ENCODE measurements around the gene P3R3URF. TPM values are rescaled to one million over a fixed set of nuclear protein-coding genes. Genes with fewer than 3 reads are reported as not detected.

P3R3URF gene
- total and polyA plus RNA-seq, 3 experiments from 2014 or later, result not detected

DNA sequence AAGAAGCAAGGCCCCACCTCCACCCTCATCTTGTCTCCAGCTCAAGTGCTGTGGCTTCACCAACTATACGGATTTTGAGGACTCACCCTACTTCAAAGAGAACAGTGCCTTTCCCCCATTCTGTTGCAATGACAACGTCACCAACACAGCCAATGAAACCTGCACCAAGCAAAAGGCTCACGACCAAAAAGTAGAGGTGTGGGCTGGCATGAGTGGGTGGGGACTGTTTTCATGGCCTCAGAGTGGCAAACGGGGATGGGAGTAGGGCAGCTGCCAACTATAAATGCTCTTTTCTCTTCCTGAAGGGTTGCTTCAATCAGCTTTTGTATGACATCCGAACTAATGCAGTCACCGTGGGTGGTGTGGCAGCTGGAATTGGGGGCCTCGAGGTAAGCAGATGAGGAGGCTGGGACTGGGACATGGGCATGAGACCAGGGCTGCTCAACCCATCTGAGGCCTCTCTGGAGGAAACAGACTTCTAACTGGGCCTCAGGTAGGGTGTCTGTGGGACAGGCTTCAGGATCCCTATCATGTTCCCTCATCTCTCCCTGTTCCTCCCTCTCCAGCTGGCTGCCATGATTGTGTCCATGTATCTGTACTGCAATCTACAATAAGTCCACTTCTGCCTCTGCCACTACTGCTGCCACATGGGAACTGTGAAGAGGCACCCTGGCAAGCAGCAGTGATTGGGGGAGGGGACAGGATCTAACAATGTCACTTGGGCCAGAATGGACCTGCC lies 8.8 kb upstream of the P3R3URF start:
- no peaks in the 10 kb centered on the region for H3K27me3 ChIP-seq (ENCODE audit: insufficient read depth, low read length, poor library complexity, severe bottlenecking)
- no peaks in the 10 kb centered on the region for H3K36me3 ChIP-seq (ENCODE audit: insufficient read depth, low read length)
- no peaks in the 10 kb centered on the region for H3K9me3 ChIP-seq (ENCODE audit: low read length)
- CTCF ChIA-PET, result interaction anchor here (1.4 to 2.2 kb wide), 3 partner anchors 148 to 151 kb away, joined by 4 to 9 read pairs (median 4); no protein-coding TSS in a partner anchor
- no peak overlapping the region for H3K4me3 ChIP-seq (ENCODE audit: low read length)
- Mint-ChIP-seq H3K36me3 (peaks cover 0 to 24% (median 7%) of the 10 kb centered on the region in 3 donors), H3K4me1 (peaks cover 10 to 16% (median 14%) of the 10 kb centered on the region in 3 donors), H3K27me3 (no peaks in the 10 kb centered on the region), H3K27ac (peak overlapping the region in 5 of 8 donors; percentile 26 to 71 (median 56)), H3K4me3 (no peak overlapping the region), H3K9me3 (no peaks in the 10 kb centered on the region)
- no peak for DNase-seq
- H3K4me1 ChIP-seq (ENCODE audit: insufficient read depth, low read length), result peaks cover 8% of the 10 kb centered on the region
- H3K27ac ChIP-seq (ENCODE audit: low read depth, low read length), result no peak overlapping the region
- POLR2A ChIA-PET, result no interaction called here

DNA sequence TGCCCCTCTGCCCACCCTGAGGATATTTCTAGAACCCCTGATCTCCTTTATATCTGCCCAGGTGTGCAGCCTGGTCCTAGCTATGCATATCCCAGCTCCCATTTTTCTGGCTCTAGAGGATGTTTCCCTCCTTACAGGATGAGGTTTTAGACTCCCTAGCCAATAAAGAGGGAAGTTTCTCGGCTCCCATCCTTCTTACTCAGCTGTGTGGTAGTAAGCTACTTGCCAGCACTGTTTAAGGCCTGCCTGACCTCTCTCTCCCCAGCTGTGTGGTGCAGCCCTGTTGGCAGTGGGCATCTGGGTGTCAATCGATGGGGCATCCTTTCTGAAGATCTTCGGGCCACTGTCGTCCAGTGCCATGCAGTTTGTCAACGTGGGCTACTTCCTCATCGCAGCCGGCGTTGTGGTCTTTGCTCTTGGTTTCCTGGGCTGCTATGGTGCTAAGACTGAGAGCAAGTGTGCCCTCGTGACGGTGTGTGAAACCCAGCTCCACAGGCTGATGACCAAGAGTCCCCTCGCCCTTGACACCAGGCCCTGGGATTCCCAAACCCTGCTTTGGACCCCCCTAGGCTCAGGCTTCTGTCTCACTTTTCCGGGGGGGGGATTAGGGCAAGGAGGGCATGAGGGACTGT lies 7.8 kb upstream of the P3R3URF start:
- Histone ChIP-seq H3K4me3 (ENCODE audit: low read length) (no peak overlapping the region), H3K9me3 (ENCODE audit: low read length) (no peaks in the 10 kb centered on the region), H3K36me3 (ENCODE audit: insufficient read depth, low read length) (no peaks in the 10 kb centered on the region), H3K27me3 (ENCODE audit: insufficient read depth, low read length, poor library complexity, severe bottlenecking) (no peaks in the 10 kb centered on the region), H3K27ac (ENCODE audit: low read depth, low read length) (no peak overlapping the region), H3K4me1 (ENCODE audit: insufficient read depth, low read length) (peaks cover 8% of the 10 kb centered on the region)
- H3K27ac Mint-ChIP-seq, result peak overlapping the region in 1 of 8 donors; percentile 69
- H3K4me3 Mint-ChIP-seq, result no peak overlapping the region
- ChIA-PET CTCF (interaction anchor here (1.3 to 2.2 kb wide), 5 partner anchors 39 to 150 kb away, joined by 3 to 9 read pairs (median 4); no protein-coding TSS in a partner anchor), POLR2A (no interaction called here)
- no peaks in the 10 kb centered on the region for H3K9me3 Mint-ChIP-seq
- H3K36me3 Mint-ChIP-seq, result peaks cover 0 to 16% (median 3%) of the 10 kb centered on the region in 3 donors
- H3K4me1 Mint-ChIP-seq, result peaks cover 10 to 16% (median 14%) of the 10 kb centered on the region in 3 donors
- H3K27me3 Mint-ChIP-seq, result no peaks in the 10 kb centered on the region
- DNase-seq, result no peak

DNA sequence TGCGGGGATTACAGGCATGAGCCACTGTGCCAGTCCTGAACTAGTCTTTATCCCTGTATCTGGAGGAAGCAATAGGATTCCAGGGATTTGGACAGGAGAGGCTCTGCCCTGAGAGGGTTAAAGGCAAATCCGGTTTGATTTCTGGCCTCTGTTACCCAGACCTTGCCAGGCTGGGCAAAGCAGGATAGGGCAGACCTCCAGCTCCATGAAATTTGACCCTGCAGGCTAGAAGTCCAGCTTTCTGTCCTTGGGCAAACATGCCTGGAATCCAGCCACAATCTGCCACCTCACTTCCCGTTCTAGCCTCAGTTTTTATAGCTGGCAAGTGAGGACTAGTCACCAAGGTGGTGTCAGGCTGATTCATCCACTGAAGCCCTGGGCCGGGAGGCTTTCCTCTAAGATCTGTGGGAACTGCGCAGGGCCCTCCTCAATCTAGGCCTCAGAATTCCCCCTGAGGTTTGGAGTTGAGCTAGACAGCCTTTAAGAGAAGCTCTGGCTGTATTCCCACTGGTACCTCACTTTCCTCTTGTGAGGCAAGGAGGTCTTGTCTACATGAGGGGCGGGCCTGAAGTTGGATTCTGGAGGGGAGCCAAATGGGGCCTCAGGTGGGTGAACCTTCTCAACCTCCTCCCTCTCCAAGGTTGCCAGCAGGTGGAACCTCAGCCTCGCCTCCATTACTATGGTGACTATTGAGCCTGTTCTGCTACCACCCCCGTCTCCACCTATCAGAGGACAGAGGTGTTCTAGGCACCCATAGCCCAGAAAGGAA lies 7.0 kb upstream of the P3R3URF start:
- peak overlapping the region in 1 of 7 donors; percentile 68 for H3K4me3 Mint-ChIP-seq
- H3K27me3 Mint-ChIP-seq, result no peaks in the 10 kb centered on the region
- Histone ChIP-seq H3K4me1 (ENCODE audit: insufficient read depth, low read length) (peaks cover 8% of the 10 kb centered on the region), H3K27me3 (ENCODE audit: insufficient read depth, low read length, poor library complexity, severe bottlenecking) (no peaks in the 10 kb centered on the region), H3K9me3 (ENCODE audit: low read length) (no peaks in the 10 kb centered on the region), H3K27ac (ENCODE audit: low read depth, low read length) (no peak overlapping the region), H3K4me3 (ENCODE audit: low read length) (no peak overlapping the region), H3K36me3 (ENCODE audit: insufficient read depth, low read length) (no peaks in the 10 kb centered on the region)
- ChIA-PET POLR2A (no interaction called here), CTCF (interaction anchor here (1.3 to 5.4 kb wide), 7 partner anchors 12 to 149 kb away, joined by 3 to 69 read pairs (median 4); no protein-coding TSS in a partner anchor)
- peaks cover 10 to 16% (median 14%) of the 10 kb centered on the region in 3 donors for H3K4me1 Mint-ChIP-seq
- peaks cover 0 to 10% (median 3%) of the 10 kb centered on the region in 3 donors for H3K36me3 Mint-ChIP-seq
- no peak for DNase-seq
- no peak overlapping the region for H3K27ac Mint-ChIP-seq
- no peaks in the 10 kb centered on the region for H3K9me3 Mint-ChIP-seq

DNA sequence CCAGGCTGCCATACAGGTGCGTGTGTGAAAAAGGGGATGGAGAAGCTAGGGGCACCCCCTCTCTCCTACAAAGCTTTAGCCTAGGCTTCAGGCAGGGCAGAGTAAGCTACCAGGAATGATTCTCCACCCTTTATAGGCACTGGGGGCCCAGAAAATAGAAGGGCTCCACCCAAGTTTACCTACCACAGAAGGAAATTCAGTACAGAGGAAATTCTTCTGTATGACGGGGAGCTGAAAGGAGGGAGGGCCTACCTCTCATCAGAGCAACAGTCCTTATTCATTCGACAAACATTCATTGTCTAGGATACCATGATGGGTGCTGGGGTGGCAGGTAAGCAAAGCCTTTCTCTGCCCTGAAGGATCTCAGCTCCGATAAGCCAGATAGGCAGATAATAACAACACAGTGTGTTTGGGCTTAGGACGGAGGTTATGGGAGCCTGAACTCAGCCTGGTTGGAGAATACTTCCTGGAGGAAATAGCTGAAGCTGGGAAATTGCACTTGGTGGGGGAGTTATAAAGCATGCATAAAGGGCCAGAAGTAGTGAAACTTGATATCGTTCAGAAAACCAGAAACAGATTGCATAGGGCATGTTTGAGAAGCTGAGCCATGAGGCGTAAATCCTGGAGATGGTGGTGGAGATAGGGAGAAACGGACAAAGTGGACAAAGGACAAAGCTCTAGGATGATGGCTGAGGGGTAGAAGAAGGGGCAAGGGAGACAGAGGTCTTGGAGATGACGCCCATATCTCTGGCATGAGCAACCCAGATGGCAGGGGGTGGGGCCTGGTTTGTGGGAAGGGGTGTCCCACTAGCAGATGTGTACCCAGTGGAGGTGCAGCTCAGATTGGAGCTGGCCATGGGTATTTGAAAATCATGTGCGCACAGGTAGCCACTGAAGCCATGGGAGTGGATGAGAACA lies 5.3 kb upstream of the P3R3URF start:
- CTCF ChIA-PET, result interaction anchor here (1.0 to 5.4 kb wide), 6 partner anchors 11 to 145 kb away, joined by 3 to 69 read pairs (median 3); no protein-coding TSS in a partner anchor
- Mint-ChIP-seq H3K27ac (no peak overlapping the region), H3K27me3 (no peaks in the 10 kb centered on the region), H3K9me3 (no peaks in the 10 kb centered on the region), H3K36me3 (no peaks in the 10 kb centered on the region), H3K4me1 (peaks cover 10 to 16% (median 14%) of the 10 kb centered on the region in 3 donors), H3K4me3 (no peak overlapping the region)
- no peaks in the 10 kb centered on the region for H3K27me3 ChIP-seq (ENCODE audit: insufficient read depth, low read length, poor library complexity, severe bottlenecking)
- no peaks in the 10 kb centered on the region for H3K36me3 ChIP-seq (ENCODE audit: insufficient read depth, low read length)
- no peak overlapping the region for H3K27ac ChIP-seq (ENCODE audit: low read depth, low read length)
- H3K9me3 ChIP-seq (ENCODE audit: low read length), result no peaks in the 10 kb centered on the region
- no peak overlapping the region for H3K4me3 ChIP-seq (ENCODE audit: low read length)
- POLR2A ChIA-PET, result no interaction called here
- H3K4me1 ChIP-seq (ENCODE audit: insufficient read depth, low read length), result peaks cover 8% of the 10 kb centered on the region
- DNase-seq, result no peak

DNA sequence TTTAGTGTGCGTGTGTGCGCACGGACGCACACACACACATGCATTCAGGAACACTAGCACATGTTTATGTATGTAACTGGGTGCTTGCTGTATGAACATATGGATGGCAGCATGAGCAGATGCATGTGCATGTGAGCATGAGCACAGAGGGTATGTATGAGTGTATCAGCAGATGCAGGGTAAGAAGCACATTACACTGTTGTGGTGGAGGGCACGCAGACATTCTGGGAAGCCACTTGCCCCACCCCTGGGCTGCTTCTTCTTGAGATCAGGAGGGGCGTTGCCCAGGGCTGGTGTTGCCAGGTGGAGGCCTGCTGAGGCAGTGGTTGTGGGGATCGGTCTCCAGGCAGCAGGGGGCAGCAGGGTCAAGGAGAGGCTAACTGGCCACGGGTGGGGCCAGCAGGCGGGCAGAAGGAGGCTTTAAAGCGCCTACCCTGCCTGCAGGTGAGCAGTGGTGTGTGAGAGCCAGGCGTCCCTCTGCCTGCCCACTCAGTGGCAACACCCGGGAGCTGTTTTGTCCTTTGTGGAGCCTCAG lies 3.9 kb upstream of the P3R3URF start:
- peaks cover 8% of the 10 kb centered on the region for H3K4me1 ChIP-seq (ENCODE audit: insufficient read depth, low read length)
- no peaks in the 10 kb centered on the region for H3K27me3 ChIP-seq (ENCODE audit: insufficient read depth, low read length, poor library complexity, severe bottlenecking)
- Mint-ChIP-seq H3K9me3 (no peaks in the 10 kb centered on the region), H3K27me3 (no peaks in the 10 kb centered on the region), H3K36me3 (no peaks in the 10 kb centered on the region), H3K27ac (no peak overlapping the region), H3K4me1 (peaks cover 10 to 12% (median 12%) of the 10 kb centered on the region in 3 donors), H3K4me3 (no peak overlapping the region)
- no peaks in the 10 kb centered on the region for H3K9me3 ChIP-seq (ENCODE audit: low read length)
- H3K27ac ChIP-seq (ENCODE audit: low read depth, low read length), result no peak overlapping the region
- ChIA-PET CTCF (interaction anchor here (1.0 to 5.4 kb wide), 6 partner anchors 12 to 143 kb away, joined by 3 to 69 read pairs (median 3); no protein-coding TSS in a partner anchor), POLR2A (no interaction called here)
- H3K36me3 ChIP-seq (ENCODE audit: insufficient read depth, low read length), result no peaks in the 10 kb centered on the region
- DNase-seq, result peak in 1 of 5 donors; percentile 10
- no peak overlapping the region for H3K4me3 ChIP-seq (ENCODE audit: low read length)

DNA sequence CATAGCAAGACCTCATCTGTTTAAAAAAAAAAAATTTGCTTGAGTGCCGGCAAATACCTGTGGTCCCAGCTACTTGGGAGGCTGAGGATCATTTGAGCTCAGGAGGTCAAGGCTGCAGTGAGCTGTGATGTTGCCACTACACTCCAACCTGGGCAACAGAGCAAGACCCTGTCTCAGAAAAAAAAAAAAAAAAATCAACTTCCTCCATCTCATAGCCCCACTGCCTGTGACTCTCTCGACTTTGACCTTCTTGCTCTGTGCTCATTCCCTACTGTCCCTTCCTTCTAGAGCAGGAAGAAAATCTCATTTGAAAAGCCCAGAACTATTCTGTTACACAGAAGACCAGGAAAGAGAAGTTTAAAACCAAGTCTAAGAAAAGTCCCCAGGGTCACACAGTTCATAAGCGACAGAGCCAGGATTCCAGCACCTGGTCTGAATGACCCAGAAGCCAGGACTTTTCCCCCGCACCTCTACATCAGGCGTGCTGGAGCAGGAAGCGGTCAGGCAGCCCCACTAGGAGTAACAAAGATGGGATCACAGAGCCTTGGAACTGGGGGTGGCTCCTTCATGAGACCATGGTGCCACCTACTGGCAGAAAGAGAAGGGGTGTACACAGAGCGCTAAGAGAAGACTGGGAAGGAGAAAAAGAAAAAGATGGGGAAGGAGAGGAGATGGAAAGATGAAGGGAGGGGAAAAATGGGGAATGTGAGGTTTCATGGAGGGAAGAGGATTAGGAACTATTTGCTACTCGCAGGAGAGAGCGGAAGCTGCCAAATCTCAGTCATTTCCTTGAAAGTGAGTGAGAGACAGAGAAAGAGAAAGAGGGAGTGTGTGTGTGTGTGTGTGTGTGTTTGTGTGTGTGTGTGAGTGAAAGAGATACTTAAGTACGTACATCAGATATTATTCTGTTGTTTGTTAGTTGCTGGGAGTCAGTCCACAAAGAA lies 3.1 kb upstream of the P3R3URF start:
- Mint-ChIP-seq H3K4me1 (peaks cover 5 to 6% (median 5%) of the 10 kb centered on the region in 3 donors), H3K36me3 (no peaks in the 10 kb centered on the region), H3K27me3 (no peaks in the 10 kb centered on the region), H3K4me3 (no peak overlapping the region), H3K27ac (no peak overlapping the region), H3K9me3 (no peaks in the 10 kb centered on the region)
- Histone ChIP-seq H3K4me3 (ENCODE audit: low read length) (no peak overlapping the region), H3K36me3 (ENCODE audit: insufficient read depth, low read length) (no peaks in the 10 kb centered on the region), H3K27me3 (ENCODE audit: insufficient read depth, low read length, poor library complexity, severe bottlenecking) (no peaks in the 10 kb centered on the region), H3K27ac (ENCODE audit: low read depth, low read length) (no peak overlapping the region), H3K9me3 (ENCODE audit: low read length) (no peaks in the 10 kb centered on the region), H3K4me1 (ENCODE audit: insufficient read depth, low read length) (peaks cover 2% of the 10 kb centered on the region)
- ChIA-PET POLR2A (no interaction called here), CTCF (interaction anchor here (0.6 to 5.4 kb wide), 3 partner anchors 10 to 142 kb away, joined by 3 to 69 read pairs (median 5); no protein-coding TSS in a partner anchor)
- peak; percentile 42 to 76 (median 53) for DNase-seq
